GM18517 (cell line): ENCODE results near the gene AP2A2.

ENCODE experiments used
- ATAC-seq: cut with Tn5 transposase; IDR thresholded peaks from one replicate; pipeline ENCODE4 v1.9.1; 2021; ENCODE audit warnings: mild to moderate bottlenecking, moderate library complexity; ENCODE audit not compliant: unreplicated experiment

AP2A2 gene

DNA sequence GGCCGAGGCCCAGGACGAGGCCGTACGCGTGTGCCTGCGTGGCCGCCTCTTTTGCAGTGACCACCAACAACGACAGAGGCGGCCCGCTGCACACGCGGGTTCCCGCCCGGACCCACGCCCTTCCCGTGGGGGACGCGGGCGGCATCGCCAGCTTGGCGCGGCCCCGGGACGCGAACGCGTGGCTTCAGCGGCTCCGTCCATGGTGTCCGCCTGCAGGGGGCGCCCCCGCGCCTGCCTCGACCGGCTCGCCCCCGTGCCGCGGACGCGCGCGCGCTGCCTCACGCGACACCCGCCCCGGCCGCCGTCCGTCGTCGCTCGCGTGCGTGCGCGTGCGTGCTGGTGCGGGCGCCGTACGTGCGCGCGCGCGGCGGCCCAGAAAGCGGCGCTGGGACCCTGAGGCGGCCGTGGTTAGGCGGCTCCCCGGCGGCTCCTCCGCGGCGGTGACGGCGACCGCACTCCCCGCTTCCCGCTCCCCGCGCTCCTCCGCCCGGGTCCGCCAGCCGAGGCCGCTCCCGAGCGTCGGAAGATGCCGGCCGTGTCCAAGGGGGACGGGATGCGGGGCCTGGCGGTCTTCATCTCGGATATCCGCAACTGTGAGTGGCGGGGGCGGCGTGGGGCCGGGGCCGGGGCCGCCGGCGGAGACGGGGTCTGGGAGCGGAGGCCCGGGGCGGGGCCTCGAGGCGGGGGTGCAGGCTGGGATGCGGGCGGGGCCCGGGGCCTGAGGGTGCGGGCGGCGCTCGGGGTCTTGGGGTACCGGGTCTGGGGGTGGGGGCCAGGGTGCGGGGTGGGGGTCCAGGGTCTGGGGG, at the start of gene AP2A2:
AP2A2 (plus strand) TSS at position 375 of the 806 bp plus-strand sequence; CDS start at position 527, 152 bp downstream.
- no peak for ATAC-seq

DNA sequence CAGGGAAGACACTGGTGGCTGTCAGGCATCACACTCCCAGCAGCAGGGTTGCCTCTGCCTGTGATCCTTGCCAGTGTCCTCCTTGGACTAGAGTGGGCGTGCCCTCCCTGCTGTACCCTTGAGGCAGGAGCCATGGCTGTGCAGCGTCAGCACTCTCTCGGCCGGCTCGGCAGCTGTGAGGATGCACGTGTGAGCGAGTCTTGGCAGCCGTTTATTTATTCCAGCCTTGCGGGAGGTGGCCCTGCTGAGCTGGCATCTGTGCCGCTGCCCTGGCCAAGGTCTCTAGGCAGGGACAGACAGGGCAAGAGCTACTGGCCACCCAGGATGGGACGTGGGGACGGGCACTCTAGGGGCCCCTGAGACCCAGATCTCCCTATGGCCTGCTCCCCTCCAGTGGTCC, 49.1 kb upstream of the AP2A2 start:
- no peak for ATAC-seq

DNA sequence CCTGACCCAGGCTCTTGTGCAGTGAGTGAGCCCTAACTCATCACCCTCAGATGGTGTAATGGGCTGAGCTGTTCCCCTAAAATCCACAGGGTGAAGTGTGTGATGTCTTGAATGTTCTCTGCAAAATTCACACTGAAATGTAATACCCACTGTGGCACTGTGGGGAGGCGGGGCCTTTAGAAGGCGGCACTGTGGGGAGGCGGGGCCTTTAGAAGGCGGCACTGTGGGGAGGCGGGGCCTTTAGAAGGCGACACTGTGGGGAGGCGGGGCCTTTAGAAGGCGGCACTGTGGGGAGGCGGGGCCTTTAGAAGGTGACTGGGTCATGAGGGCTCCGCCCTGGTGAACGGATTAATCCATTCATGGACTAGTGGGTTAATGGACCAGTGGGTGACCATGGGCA, 48.1 kb upstream of the AP2A2 start:
- ATAC-seq: no peak

DNA sequence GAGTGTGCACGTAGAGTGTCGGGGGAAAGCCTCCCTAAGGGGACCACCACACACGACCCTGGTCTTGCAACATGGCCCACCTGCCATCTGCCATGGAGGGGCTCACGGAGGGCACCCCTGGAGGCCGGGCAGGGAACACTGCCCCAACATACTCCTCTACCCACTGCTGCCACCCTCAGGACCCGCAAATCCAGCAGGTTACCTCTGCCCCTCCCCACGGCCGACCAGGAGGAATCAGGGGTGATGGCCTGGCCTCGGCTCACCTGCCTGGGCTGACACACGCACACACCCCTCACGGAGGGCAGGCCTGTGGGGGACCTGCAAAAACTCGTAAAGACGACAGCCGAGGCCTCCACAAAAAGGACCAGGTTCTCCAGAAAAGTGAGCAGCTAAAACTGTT, 45.2 kb upstream of the AP2A2 start:
- ATAC-seq: no peak

DNA sequence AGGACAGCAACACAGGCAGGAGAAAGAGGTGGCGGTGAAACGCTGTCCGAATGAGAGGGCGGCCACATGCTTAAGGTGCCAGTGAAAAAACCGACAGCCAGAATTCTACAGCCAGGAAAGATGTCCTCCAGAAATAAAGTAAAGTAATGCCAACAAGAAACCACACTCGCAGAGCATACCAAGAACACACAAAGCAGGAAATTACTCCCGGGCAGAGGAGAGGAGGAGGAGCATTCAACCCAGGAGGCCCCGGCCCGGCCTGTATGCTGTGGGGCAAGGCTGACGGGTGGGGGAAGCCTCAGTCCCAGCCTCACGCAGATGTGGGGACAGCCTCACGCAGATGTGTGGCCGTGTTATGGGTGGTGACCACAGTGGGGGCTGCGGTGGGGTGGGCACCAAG, 43.1 kb upstream of the AP2A2 start:
- ATAC-seq: no peak

DNA sequence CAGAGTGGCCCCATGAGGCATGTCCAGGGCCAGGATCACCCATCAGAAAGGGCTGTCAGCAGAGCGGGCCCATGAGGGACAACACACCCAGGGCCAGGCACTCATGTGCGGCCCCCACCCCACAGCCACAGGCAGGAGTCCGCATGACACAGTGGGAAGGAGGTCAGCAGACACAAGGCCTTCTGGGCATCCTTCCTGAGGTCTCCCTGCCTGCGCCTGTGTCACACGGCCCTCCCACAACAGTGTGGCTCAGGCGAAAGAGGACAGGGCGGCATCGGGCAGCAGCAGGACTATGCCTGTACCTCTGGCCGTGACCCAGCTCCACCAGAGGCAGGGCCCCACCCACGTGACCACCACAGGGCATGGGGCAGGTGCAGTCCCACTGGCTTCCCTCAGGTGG, 42.1 kb upstream of the AP2A2 start:
- ATAC-seq: no peak

DNA sequence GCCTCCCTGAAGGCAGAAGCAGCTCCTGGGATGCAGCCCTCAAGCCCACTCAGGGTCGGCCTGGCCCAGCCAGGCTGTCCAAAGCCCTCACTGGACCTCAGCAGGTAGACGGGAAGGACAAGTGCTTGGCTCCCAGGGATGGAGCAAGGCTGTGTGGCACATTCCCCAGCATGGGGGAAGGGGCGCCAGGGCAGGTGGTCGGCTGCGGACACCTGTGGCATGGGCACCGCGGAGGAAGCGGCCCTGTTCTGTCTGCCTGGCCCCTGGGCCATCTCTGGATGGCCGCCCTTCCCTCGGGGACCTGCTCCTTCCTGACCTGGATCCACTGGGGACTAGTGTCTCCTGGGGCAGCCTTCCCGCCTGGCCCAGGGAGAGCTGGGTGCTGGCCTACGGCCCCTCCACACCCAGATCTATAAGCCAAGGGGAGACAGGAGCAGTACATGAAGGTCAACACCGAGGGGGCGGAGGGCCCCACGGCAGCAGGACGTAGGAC, 41.0 kb upstream of the AP2A2 start:
- ATAC-seq: no peak

DNA sequence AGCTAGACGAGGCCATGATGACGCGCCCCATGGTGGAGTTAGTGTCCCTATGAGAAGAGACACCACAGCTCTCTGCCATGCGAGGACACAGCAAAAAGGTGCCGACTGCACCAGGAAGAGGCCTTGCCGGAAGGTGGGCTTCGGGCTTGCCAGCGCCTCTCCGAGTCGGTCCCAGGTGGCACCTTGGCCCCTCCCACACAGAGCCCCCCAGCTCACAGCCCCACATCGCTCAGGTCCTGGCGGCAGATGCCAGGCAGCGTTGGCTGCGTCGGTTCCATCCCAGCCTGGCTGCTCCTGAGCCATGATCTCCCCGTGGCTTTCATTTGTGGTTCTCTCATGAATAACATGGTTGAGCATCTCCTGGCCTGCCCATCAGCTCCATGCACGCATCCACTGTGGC, 39.1 kb upstream of the AP2A2 start:
- ATAC-seq: no peak

DNA sequence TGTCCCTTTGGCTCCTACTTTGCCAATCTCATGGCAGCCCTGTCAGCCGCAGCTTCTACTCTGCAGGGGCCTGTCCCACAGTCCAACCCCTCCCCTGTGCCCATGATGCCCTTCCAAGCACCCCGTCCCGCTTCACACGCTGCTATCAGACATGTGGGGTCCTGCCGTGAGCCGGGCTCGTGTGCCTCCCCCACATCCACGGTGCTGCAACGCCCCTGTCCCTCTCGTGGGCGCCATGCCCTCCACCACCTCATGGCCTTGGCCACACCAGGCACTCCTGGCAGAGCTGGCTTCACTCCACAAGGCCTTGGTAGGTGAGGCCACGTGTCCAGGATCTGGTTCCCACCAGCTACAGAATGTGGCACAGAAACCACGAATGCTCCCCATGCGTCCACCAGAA, 38.1 kb upstream of the AP2A2 start:
- no peak for ATAC-seq

DNA sequence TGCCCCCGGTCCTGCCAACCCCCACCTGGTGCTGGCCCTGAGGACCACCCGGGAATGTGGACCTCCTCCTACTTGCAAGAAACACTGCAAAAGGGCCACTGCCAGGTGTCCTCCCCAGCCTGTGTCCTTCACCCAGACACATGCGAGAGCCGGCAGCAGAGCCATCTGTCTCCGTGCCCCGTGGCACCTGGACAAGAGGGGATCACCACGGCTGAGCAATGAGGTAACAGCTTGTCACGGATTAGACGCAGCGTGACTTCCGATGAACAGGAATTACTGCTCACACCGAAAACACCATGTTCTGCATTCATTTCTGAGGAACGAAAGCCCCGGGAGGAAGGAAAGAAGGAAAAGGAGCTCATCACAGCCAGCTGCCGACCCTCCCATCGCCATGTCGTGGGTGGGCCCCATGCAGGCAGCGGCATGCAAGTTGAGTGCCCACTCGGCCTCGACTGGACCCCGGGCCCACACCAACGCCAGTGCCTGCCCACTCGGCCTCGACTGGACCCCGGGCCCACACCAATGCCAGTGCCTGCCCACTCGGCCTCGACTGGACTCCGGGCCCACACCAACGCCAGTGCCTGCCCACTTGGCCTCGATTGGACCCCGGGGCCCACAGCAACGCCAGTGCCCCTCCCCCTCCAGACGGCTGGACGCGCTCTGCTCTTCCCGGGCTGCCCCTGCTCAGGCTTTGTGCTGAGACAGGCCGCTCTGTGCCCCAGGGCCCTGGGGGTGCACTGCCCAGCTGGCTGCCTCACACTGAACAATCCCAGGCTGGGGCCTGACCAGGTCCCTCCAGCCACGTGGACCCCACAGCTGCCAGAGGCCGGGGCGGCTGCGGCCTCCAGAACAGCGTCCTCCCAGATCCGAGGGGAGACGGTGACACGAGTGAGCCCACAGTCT, 37.1 kb upstream of the AP2A2 start:
- ATAC-seq: no peak

DNA sequence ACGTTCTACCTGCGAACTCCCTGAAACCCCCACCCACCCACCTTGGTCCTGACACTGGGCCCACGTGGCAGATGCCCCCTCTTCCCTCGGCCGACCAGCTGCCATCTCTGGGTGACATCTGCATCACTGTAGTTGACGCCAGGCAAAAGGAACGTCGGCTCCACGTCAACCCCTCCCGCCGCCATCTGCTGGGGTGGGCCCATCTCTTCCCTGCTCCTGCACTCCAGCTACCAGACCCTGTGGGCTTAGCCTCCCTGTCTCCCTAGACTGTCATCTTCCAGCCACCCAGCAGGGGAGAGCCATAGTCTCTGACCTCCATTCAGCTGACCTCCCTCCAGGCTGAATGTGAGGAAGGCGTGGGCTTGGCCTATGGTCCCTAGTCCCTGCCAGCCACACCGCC, 36.4 kb upstream of the AP2A2 start:
- ATAC-seq: no peak

DNA sequence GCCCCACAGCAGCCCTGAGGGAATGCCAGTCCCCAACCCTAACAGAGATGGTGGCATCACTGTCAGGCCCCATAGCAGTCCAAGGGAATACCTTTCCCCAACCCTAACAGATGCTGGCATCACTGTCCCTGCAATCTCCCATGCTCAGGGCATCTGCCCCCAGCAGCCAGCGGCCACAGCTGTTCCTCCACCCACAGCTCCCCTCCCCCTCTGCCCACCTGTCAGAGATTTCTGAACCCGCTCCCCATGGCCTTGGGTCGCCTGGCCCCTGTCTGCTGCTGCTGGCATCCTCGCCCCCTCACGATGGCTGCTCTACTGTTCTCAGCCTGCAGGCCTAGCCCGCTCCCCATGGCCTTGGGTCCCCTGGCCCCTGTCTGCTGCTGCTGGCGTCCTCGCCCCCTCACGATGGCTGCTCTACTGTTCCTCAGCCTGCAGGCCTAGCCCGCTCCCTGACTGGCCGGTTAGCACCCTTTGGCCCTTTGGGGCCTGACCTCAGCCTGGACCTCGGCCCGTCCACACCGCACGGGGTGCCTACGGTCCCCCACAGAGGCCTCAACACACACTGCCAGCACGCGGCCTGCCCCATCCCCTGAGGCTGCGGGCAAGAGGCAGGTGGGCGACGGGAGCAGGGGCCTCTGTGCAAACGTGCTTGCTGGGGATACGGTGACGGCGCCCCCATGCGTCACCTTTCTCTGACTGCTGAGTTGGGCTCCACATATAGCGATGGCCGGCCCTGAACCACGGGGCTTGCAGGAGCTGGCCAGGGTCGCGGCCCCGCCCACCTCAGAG, 35.8 kb upstream of the AP2A2 start:
- ATAC-seq: no peak

DNA sequence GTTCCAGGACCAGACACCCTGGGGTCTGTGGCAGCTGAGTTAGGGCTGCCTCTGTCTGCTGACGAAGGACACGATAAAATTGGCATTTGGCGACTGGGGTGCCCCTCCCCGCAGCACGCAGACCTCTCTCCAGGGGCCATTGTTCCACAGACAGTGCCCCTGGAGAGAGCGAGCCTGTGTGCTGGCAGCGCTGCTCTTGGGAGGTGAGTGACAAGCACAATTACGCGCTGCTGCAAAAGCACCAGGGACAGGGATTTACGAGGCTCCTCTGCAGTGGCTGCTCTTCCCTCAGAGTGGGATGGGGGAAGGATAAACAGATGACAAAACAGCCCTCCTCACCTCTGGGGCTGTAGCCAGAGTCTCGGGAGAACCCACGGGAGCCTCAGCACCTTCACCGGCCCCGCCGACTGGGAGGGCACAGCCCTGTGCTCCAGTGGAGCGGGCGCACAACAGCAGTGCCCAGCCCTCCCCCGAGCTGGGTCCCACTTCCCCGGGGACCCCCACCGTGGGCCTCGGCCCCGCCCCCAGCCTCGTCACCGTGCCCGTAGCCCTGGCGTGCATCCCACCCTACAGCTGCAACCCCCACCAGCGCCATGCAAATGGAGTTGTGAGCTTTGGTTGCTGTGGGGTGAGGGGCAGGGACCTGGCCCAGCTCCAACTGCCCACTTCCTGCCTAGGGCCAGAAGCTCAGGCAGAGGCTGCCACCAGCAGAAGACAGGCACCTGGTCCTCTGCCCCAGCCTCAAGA, 34.7 kb upstream of the AP2A2 start:
- ATAC-seq: no peak

DNA sequence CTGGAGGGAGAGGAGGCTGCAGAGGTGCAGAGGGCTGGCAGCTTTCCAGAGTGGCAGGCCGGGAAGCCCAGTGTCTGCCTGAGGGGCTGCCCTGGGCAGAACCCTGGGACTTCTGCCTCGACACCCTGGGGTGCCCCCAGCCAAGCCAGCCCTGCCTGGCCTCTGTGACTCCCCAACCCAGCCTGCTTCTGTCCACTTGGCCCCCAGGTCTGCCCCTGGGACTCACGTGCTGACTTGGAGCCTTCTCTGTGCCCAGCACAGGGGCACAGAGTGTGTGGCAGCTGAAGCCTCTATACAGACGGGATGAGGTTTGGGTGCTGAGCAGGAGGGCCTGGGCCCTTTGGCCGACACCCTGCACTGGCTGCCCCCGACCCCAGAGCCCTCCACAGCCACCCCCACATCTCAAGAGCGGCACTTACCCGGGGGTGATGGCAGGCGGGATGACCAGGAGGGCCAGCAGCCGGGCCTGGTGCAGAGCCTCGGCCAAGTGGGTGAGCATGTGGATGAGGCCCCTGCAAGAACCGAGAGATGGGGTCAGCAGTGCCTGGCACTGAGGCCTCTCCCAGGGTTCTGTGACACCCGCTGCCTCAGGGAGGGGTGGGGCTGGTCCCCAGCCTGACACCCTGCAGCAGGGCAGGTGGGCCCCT, 32.5 kb upstream of the AP2A2 start:
- ATAC-seq: no peak

DNA sequence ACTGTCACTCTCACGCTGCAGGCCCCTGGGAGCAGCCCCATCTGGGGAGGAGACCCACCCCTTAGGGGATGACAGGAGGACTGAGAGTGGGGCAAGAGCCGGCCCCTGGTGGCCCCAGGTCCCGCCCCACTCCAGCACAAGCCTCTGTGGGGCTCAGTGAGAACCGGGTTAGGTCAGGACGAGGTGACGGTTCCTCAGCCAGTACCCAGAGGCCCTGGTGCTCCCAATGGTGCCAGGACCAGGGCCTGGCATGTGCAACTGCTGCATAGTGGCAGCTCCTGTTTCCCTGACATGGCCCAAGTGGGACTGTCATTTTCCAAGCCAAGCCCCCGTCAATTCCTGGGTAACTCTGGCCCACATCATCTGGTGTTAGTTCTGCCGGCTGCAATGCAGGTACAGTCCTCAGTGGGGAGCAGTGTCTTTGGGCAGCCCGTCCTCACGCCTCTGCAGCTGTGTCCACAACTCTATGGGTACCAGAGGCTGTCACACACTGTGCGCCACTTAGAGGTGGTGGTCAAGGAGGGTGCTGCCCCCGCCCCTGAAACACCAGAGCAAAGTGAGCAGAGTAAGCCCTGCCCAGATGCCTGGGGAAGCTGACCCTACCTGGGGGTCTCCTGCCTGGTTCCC, 31.0 kb upstream of the AP2A2 start:
- no peak for ATAC-seq

DNA sequence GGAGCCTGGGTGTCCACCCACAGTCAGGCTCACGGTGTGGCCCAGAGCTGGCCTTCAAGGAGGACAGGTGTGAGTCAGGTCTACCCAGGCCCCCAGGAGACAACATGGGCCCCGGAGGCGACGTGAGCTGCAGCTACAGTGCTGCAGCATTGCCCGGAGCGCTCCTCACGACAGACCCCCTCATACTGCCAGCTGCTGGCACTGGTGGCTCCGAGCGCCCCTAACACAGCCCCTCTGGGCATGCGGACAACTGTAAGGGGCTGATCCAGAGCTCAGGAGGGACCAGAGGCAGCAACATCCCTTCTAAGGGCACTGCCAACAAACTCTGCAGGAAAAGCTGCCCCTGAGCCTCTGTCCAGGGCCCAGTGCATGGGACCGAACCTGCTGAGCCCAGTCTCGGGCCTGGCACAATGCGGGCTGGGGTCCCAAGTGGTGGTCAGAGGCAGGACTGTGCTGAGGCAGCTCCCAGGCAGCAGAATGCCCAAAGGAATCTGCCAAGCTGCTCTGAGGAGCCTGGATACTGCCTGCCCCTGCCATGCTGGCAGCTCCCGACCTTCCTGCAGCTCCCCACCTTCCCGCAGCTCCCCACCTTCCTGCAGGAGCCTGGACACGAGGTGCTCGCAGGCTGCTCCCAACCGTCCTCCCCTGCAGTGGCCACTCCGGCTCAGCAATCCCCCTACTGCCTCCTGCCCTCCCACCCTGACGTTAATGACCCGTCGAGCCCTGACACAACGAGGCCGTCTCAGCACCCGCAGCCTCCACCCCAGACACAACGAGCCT, 30.1 kb upstream of the AP2A2 start:
- ATAC-seq: no peak

DNA sequence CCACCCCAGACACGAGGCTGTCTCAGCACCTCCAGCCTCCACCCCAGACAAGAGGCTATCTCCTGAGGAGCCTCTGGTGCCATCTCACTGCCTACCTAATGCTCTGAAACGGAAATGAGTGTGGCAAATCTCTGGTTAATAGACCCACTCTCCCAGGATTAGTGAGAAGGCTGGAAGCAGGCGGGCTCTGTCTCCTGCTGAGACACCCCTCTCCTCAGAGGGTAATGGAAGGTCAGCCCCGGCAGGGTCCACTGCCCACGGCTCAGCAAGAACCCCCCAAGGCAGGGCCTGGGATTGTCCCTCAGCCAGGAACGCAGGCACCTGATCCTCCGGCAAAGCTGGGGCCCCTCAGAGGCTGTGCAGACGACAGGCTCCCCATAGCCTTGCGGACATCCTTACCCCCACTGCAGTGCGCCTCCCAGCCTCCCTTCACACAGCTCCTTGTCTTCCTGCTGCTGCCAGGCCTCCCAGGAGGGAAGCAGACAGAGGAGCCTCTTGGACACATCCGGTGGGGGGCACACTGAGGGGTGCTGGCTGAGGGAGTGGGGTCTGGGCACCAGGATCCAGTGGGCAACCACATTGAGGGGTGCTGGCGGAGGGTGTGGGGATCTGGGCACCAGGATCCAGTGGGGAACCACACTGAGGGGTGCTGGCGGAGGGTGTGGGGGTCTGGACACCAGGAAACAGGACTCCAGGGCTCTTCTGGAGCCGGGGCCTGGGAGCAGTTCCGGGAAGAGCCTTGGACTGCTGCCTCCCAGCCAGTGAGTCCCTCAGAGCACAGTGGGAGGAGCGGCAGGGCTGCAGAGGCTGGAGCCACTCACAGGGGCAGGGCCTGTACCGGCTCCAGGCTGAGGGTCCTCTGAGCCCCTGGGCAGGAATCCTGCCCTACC, 28.2 kb upstream of the AP2A2 start:
- ATAC-seq: no peak

DNA sequence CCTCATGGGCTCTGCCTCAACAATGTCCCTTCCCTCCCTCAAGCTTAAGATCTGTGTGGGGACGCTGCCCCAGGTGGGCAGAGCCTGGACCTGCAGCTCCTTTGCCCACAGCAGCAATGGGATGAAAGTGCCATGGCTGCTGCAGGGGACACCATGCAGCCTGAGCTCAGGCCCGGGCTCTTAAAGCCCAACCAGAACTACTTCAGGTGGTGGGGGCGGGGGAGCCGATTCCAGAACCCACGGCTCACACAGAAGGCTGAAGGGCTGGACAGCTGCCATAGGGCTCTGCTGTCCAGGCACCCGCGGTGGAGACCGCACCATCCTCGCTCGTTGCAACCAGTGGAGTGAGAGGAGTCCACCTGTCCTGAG, 27.5 kb upstream of the AP2A2 start:
- ATAC-seq: no peak
